ENCODE measurements around the gene KCNA4.
"Not testable (repeated sequence)": the region's sequence is repeated elsewhere in the genome, so short reads cannot be mapped to it uniquely, and the experiment has no call there.

The KCNA4 gene

GRCh38 chr11:30002157-30002785, 14.6 kb downstream of the KCNA4 start:
- DNase-seq (ENCODE audit: low read depth) = no peak
- no peak overlapping the region for H3K4me3 ChIP-seq (ENCODE audit: low read depth, low read length)

GRCh38 chr11:30000986-30001750, 15.7 kb downstream of the KCNA4 start:
- DNase-seq (ENCODE audit: low read depth) = no peak
- H3K4me3 ChIP-seq (ENCODE audit: low read depth, low read length) = no peak overlapping the region

- no peak overlapping the region for H3K4me3 ChIP-seq (ENCODE audit: low read depth, low read length)
- no peak for DNase-seq (ENCODE audit: low read depth)
Measured at GRCh38 chr11:29996016-29996415, 20.8 kb downstream of the KCNA4 start.

- peak; percentile 56 for DNase-seq (ENCODE audit: low read depth)
- no peak overlapping the region for H3K4me3 ChIP-seq (ENCODE audit: low read depth, low read length)
Measured at GRCh38 chr11:29989174-29989970, 27.5 kb downstream of the KCNA4 start.

GRCh38 chr11:29985248-29985647, 31.6 kb downstream of the KCNA4 start:
- DNase-seq (ENCODE audit: low read depth) = no peak
- H3K4me3 ChIP-seq (ENCODE audit: low read depth, low read length) = no peak overlapping the region

GRCh38 chr11:29984544-29984943, 32.3 kb downstream of the KCNA4 start:
- DNase-seq (ENCODE audit: low read depth) = no peak
- H3K4me3 ChIP-seq (ENCODE audit: low read depth, low read length) = no peak overlapping the region

- no peak for DNase-seq (ENCODE audit: low read depth)
- no peak overlapping the region for H3K4me3 ChIP-seq (ENCODE audit: low read depth, low read length)
Measured at GRCh38 chr11:29978549-29978948, 38.3 kb downstream of the KCNA4 start.

- H3K4me3 ChIP-seq (ENCODE audit: low read depth, low read length) = not testable (repeated sequence)
Measured at GRCh38 chr11:29975580-29975979, 41.2 kb downstream of the KCNA4 start.

GRCh38 chr11:29963796-29964195, 53.0 kb downstream of the KCNA4 start:
- DNase-seq (ENCODE audit: low read depth) = no peak
- H3K4me3 ChIP-seq (ENCODE audit: low read depth, low read length) = no peak overlapping the region

More at GRCh38 chr11:29975580-29975979, 41.2 kb downstream of the KCNA4 start:
- not testable (repeated sequence) for DNase-seq (ENCODE audit: low read depth)

GRCh38 chr11:29963036-29963435, 53.8 kb downstream of the KCNA4 start:
- no peak overlapping the region for H3K4me3 ChIP-seq (ENCODE audit: low read depth, low read length)
- DNase-seq (ENCODE audit: low read depth) = no peak

- H3K4me3 ChIP-seq (ENCODE audit: low read depth, low read length) = no peak overlapping the region
- DNase-seq (ENCODE audit: low read depth) = no peak
Measured at GRCh38 chr11:29962243-29962642, 54.6 kb downstream of the KCNA4 start.
